Ovary (tissue), 3 donors: ENCODE results near the gene HK1.

ENCODE experiments used
- POLR2A ChIP-seq: fragments of 450-650 bp; IDR thresholded peaks from one replicate; pipeline ENCODE4 v1.6.1; 2017; ENCODE audit warnings: antibody characterized with exemption, mild to moderate bottlenecking, moderate library complexity
- TF ChIP-seq, protein P1 (sequence below), 3 donors: fragments of 450-650 bp in 2 of 3; fragments of 200-600 bp in 1 of 3; IDR thresholded peaks; one replicate each; pipeline versions ENCODE4 v1.5.1 to v1.8.0; 2016 to 2022; ENCODE audit warnings: antibody characterized with exemption in 3 of 3, mild to moderate bottlenecking in 1 of 3
- donor health status: DM: no; HTN: no; CAD: no.

- TF ChIP-seq, protein P1, sequence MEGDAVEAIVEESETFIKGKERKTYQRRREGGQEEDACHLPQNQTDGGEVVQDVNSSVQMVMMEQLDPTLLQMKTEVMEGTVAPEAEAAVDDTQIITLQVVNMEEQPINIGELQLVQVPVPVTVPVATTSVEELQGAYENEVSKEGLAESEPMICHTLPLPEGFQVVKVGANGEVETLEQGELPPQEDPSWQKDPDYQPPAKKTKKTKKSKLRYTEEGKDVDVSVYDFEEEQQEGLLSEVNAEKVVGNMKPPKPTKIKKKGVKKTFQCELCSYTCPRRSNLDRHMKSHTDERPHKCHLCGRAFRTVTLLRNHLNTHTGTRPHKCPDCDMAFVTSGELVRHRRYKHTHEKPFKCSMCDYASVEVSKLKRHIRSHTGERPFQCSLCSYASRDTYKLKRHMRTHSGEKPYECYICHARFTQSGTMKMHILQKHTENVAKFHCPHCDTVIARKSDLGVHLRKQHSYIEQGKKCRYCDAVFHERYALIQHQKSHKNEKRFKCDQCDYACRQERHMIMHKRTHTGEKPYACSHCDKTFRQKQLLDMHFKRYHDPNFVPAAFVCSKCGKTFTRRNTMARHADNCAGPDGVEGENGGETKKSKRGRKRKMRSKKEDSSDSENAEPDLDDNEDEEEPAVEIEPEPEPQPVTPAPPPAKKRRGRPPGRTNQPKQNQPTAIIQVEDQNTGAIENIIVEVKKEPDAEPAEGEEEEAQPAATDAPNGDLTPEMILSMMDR (IDR thresholded peaks at IDR 0.05): no peak
- no peak for TF ChIP-seq POLR2A
These were observed 33.0 kb downstream of the HK1 start for GRCh38 chr10:69311309-69311708.
